Retinal pigment epithelial cell (primary cell): ENCODE data around the gene CRISPLD2.

Experiments
- DNase-seq: peaks from one replicate; pipeline ENCODE4 v3.0.0-alpha.2; 2010; ENCODE audit warnings: low read depth
- H3K4me3 ChIP-seq: 2 replicates; pipeline ENCODE4 v1.5.1; 2011; ENCODE audit warnings: mild to moderate bottlenecking, low read length, control low read depth, moderate library complexity
- CTCF ChIP-seq: conservative IDR thresholded peaks from 2 replicates; pipeline ENCODE4 v1.5.1; 2011; ENCODE audit warnings: low read depth, low read length, control low read depth, inconsistent platforms

CRISPLD2 gene

GRCh38 chr16:84844559-84845495, 25.0 kb downstream of the CRISPLD2 start:
- no peak overlapping the region for H3K4me3 ChIP-seq
- DNase-seq, result no peak
- TF ChIP-seq CTCF, result no peak

- no peak for TF ChIP-seq CTCF
- no peak overlapping the region for H3K4me3 ChIP-seq
- DNase-seq, result no peak
These were observed 25.8 kb downstream of the CRISPLD2 start for GRCh38 chr16:84845496-84846002.

DNA sequence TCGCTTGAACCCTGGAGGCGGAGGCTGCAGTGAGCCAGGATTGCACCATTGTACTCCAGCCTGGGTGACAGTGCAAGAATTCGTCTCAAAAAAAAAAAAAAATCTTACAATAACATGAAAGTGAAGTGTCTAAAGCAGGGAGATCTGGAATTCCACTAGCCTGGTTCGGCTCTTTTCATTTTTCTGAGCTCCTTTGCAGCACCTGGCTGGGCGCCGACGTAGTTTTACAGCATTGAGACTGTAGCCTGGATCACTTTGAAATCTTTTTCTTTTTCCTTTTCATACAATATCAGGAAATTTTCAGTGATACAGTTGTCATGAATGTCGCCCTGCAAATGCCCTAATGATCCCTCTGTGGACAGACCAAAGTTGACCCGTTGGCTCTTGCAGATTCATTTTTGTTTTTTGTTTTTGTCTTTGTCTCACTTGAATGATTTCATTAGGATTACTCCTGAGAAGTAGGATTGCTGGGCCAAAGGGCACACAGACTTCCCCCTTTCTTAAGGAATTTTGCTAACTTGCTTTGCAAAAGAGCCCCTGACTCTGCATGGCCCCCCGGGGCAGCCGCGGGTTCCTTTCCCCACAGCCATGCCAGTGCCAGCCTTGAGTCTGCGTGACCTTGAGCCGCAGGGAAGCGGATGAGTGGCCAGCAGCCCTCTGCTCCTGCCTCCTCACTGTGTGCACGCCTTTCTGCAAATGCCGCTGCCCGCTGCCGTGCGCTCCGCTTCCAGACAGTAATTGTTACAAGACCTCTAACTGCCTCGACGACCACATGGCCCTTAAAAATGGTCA, 28.0 kb downstream of the CRISPLD2 start:
- no peak overlapping the region for H3K4me3 ChIP-seq
- TF ChIP-seq CTCF, result no peak
- DNase-seq, result no peak

GRCh38 chr16:84848986-84849634, 29.3 kb downstream of the CRISPLD2 start:
- H3K4me3 ChIP-seq, result no peak overlapping the region
- DNase-seq, result no peak
- no peak for TF ChIP-seq CTCF

DNA sequence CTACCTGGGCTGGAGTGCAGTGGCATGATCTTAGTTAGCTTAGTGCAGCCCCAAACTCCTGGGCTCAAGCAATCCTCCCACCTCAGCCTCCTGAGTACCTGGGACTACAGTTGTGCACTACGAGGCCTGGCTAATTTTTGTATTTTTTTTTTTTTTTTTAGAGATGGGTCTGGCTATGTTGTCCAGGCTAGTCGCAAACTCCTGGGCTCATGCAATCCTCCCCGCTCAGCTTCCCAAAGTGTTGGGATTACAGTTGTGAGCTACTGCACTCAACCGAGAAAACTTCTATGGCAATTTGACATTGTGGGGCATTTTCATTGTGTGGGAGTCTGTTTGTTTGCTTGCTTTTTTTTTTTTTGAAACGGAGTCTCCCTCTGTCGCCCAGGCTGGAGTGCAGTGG, 30.0 kb downstream of the CRISPLD2 start:
- no peak for DNase-seq
- no peak overlapping the region for H3K4me3 ChIP-seq
- TF ChIP-seq CTCF, result no peak

GRCh38 chr16:84850714-84851113, 30.9 kb downstream of the CRISPLD2 start:
- DNase-seq, result no peak
- no peak overlapping the region for H3K4me3 ChIP-seq
- no peak for TF ChIP-seq CTCF
